Measurements from ENCODE around the gene PTGER2. TPM values are rescaled to one million over a fixed set of nuclear protein-coding genes. Genes with fewer than 3 reads are reported as not detected.

The PTGER2 gene
- 8.7 and 41.3 TPM in 2 replicates for total RNA-seq

GRCh38 chr14:52313903-52314594 is at the start of gene PTGER2:
Gene PTGER2 (plus strand): TSS chr14:52314312. CDS start chr14:52314549, 237 bp downstream.
- peak; percentile 87 for DNase-seq (ENCODE audit: low read depth)

- DNase-seq (ENCODE audit: low read depth) = no peak
Measured at GRCh38 chr14:52265253-52265652, 48.9 kb upstream of the PTGER2 start.

- DNase-seq (ENCODE audit: low read depth) = no peak
Measured at GRCh38 chr14:52266179-52266578, 47.9 kb upstream of the PTGER2 start.

- DNase-seq (ENCODE audit: low read depth) = no peak
Measured at GRCh38 chr14:52266782-52267181, 47.3 kb upstream of the PTGER2 start.

- no peak for DNase-seq (ENCODE audit: low read depth)
Measured at GRCh38 chr14:52267501-52268278, 46.4 kb upstream of the PTGER2 start, which contains the start of gene PTGDR. Gene PTGDR (plus strand): TSS chr14:52267698. CDS start chr14:52267815, 117 bp downstream.

- no peak for DNase-seq (ENCODE audit: low read depth)
Measured at GRCh38 chr14:52268279-52269061, 45.6 kb upstream of the PTGER2 start.

- no peak for DNase-seq (ENCODE audit: low read depth)
Measured at GRCh38 chr14:52269100-52269499, 45.0 kb upstream of the PTGER2 start.

- DNase-seq (ENCODE audit: low read depth) = no peak
Measured at GRCh38 chr14:52269982-52270381, 44.1 kb upstream of the PTGER2 start.

GRCh38 chr14:52271538-52271937 is 42.6 kb upstream of the PTGER2 start:
- no peak for DNase-seq (ENCODE audit: low read depth)

GRCh38 chr14:52272375-52272774 is 41.7 kb upstream of the PTGER2 start:
- peak; percentile 3 for DNase-seq (ENCODE audit: low read depth)

- no peak for DNase-seq (ENCODE audit: low read depth)
Measured at GRCh38 chr14:52275372-52275771, 38.7 kb upstream of the PTGER2 start.

- DNase-seq (ENCODE audit: low read depth) = peak; percentile 3
Measured at GRCh38 chr14:52277552-52277951, 36.6 kb upstream of the PTGER2 start.

GRCh38 chr14:52279408-52279807 is 34.7 kb upstream of the PTGER2 start:
- DNase-seq (ENCODE audit: low read depth) = peak; percentile 3

GRCh38 chr14:52283099-52283498 is 31.0 kb upstream of the PTGER2 start:
- DNase-seq (ENCODE audit: low read depth) = peak; percentile 43

- peak; percentile 37 for DNase-seq (ENCODE audit: low read depth)
Measured at GRCh38 chr14:52286661-52287649, 27.2 kb upstream of the PTGER2 start.

- no peak for DNase-seq (ENCODE audit: low read depth)
Measured at GRCh38 chr14:52296378-52296777, 17.7 kb upstream of the PTGER2 start.

- DNase-seq (ENCODE audit: low read depth) = no peak
Measured at GRCh38 chr14:52298795-52299194, 15.3 kb upstream of the PTGER2 start.

GRCh38 chr14:52299692-52300278 is 14.3 kb upstream of the PTGER2 start:
- DNase-seq (ENCODE audit: low read depth) = peak; percentile 75

GRCh38 chr14:52303236-52303635 is 10.9 kb upstream of the PTGER2 start:
- DNase-seq (ENCODE audit: low read depth) = no peak

GRCh38 chr14:52304248-52304904 is 9.7 kb upstream of the PTGER2 start:
- no peak for DNase-seq (ENCODE audit: low read depth)

Measured in renal cortical epithelial cell (primary cell).